NOMO-1 (cell line): Measurements from ENCODE around the gene SLC10A7.

ENCODE experiments used
- DNase-seq, 2 experiments: peaks; one replicate each; lab custom pipeline; 2025; ENCODE audit not compliant: unreplicated experiment in 2 of 2; lab: John Stamatoyannopoulos, UW

Gene SLC10A7

GRCh38 chr4:146318894-146319293 lies 202.8 kb downstream of the SLC10A7 start:
- DNase-seq = no peak

DNA sequence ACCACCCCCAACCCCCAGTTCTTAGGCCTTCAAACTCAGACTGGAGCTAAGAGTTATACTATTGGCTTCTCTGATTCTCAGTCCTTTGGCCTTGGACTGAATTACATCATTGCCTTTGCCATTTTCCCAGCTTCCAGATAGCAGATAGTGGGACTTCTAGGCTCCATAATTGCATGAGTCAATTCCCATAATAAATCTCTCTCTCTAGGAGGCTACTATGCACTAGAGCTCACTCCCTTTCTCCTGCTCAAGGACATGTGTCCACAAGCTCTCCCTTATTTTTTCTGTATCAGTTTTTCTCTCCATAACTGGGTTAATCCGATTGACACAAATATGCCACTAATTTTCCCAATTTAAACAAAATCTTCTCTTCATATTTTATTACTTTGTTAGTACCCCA lies 204.0 kb downstream of the SLC10A7 start:
- DNase-seq = no peak

- no peak for DNase-seq
Measured at GRCh38 chr4:146315184-146315583, 206.6 kb downstream of the SLC10A7 start.

GRCh38 chr4:146311238-146311970 lies 210.3 kb downstream of the SLC10A7 start:
- no peak for DNase-seq

GRCh38 chr4:146310319-146311021 lies 211.3 kb downstream of the SLC10A7 start:
- no peak for DNase-seq

- DNase-seq = no peak
Measured at GRCh38 chr4:146308951-146309350, 212.8 kb downstream of the SLC10A7 start.

DNA sequence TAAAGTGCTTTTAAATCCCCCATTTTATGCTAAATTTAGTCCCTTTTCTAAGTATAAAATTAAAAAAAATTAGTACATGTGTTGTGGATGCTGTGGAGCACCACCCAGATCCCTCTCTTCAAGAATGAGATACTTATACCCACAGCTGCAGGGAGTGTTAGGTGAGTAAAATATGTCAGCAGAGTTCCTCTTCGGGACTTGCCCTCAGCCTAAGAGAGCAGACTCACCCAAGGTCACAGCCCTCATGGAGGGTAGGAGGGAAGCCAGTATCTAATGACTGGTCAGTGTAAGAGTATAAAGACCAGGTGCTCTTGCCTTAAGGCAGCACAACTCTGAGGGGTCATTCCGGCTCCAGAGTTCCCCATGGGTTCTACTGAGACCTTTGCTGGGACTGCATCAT lies 218.9 kb downstream of the SLC10A7 start:
- DNase-seq = no peak

GRCh38 chr4:146299607-146300006 lies 222.1 kb downstream of the SLC10A7 start:
- DNase-seq = no peak

DNA sequence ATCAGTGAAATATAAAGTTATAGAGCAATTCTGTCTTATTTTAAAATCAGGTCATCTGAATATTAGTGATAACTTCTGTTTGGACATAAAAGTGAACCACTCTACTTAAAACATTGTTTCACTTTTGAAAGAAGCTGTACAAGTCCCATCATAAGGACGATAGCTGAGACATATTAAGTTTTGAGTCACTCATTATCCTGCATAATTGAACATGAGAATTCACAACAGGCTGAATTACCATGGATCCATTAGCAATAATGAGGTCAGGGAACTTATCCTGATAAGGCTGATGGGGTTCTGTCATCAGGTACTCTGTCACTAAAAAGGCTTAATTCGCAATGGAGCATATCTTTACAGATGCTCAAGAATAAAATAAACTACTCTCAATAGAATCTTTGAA lies 227.0 kb downstream of the SLC10A7 start:
- no peak for DNase-seq

DNA sequence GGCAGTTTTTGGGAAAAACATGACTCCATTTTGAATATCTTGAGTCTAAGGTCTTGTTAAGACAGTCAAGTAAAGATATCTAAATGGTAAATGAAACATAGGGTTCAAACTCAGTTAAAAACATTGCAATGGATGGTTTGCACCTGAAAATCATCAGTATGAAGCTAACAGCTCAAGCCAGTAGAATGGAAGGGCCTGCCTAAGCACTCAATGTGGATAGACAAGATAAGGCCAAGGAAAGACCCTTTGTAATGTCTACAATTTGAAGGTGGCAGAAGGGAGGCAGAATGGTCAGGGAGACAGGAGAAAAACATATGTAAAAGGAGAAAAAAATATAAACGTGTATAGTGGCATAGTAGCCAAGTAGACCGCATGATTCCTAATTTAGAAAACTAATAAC lies 229.2 kb downstream of the SLC10A7 start:
- DNase-seq = no peak

GRCh38 chr4:146291313-146291712 lies 230.4 kb downstream of the SLC10A7 start:
- DNase-seq = no peak

GRCh38 chr4:146288193-146288592 lies 233.5 kb downstream of the SLC10A7 start:
- DNase-seq = no peak

- no peak for DNase-seq
Measured at GRCh38 chr4:146285037-146285436, 236.7 kb downstream of the SLC10A7 start.

- no peak for DNase-seq
Measured at GRCh38 chr4:146283758-146284651, 237.7 kb downstream of the SLC10A7 start.

- DNase-seq = no peak
Measured at GRCh38 chr4:146282657-146283056, 239.1 kb downstream of the SLC10A7 start.

- no peak for DNase-seq
Measured at GRCh38 chr4:146278986-146279385, 242.8 kb downstream of the SLC10A7 start.

GRCh38 chr4:146275370-146275769 lies 246.4 kb downstream of the SLC10A7 start:
- no peak for DNase-seq

- DNase-seq = no peak
Measured at GRCh38 chr4:146274774-146275173, 247.0 kb downstream of the SLC10A7 start.

DNA sequence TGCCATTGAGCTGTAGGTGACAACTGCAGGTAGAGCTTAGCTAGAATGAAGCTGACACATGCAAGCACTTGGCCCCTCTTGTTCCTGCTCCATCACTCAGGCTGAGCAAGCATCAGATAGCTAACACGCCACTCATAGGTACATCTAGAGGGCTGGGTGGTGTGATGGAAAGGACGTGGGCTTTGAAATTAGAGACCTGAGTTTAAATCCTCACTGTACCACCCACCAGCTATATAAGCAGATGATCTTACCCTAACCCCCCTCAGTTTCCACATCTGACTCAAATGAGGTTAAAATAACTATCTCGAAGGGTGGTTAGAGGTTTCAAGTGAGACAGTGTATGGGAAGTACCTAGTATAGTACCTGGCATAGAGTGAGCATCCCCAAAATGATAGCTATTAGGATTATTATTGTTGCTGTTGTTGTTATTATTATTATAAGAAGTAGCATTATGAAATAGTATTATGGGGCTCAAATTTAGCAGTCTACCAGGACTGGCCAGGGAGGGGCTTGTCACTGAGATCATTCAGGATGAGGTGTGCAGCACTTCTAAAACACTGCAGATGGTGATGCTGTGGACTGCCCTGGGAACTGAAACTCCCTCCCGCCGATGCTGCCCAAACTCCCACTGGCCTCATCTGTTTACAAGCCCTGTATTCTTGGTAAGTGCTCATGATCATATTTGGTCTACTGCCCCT lies 248.4 kb downstream of the SLC10A7 start:
- no peak for DNase-seq

DNA sequence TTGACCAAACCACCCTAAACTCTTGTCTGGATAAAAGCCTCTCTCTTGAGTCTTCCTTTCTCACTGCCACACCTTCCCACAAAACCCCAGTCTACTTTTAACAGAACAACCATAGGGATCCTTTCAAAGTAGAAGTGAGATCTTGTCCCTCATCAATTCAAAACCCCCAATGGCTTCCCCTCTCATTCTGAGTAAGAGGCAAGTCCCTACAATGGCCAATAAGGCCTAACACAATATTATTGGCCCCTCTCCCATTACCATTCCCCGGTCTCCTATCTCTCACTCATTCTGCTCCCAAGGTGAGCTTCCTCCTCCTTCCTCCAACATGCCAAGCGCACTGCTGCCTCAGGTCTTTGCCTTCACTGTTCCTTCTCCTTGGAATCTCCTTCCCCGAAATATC lies 250.3 kb downstream of the SLC10A7 start:
- DNase-seq = no peak

DNA sequence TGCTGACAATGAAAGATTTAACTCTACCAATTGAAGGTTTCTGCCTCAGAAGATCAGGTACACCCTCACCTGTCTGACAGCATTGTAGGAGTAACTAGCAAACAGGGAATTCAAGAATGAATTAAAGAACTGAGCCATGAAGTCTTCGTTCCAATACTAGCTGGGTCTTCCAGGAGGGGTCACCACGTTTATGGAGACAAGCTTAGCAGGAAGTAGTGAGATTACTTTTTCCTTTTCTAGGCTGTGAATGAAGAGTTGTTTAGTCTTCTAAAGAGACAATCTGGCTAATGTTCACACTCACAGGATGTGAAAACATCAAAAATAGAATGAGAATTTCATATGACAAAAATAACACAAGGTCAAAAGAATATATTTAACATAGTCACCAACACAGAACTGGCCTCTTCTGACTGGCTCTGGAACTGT lies 252.5 kb downstream of the SLC10A7 start:
- DNase-seq = no peak
